A549 (cell line): ENCODE data around the gene FTH1. TPM values are rescaled to one million over a fixed set of nuclear protein-coding genes. Genes with fewer than 3 reads are reported as not detected.

Experiments used
- ATAC-seq, 2 experiments: fragments of 200-7000 bp in 1 of 2; fragments of >200 bp in 1 of 2; cut with Nextera tagmentation in 1 of 2; cut with Tn5 transposase in 1 of 2; 3 replicates each; pipeline versions ENCODE4 v1.8.0 to v1.9.1; 2018 to 2020; ENCODE audit warnings: mild to moderate bottlenecking in 1 of 2, moderate library complexity in 1 of 2
- CTCF ChIA-PET: fragments of 300-600 bp; sonication (Branson Sonifier 250); formaldehyde crosslinking; extraction: SDS; loops from one replicate; lab custom pipeline; 2021; ENCODE audit warnings: antibody characterized with exemption, inconsistent platforms; lab: Yijun Ruan, JAX
- POLR2A ChIA-PET: fragments of 350-600 bp; formaldehyde crosslinking; extraction: SDS; loops from one replicate; lab custom pipeline; 2021; ENCODE audit warnings: antibody characterized with exemption, inconsistent platforms; lab: Yijun Ruan, JAX
- DNase-seq, 2 experiments: peaks; one replicate each; pipeline versions ENCODE4 v3.0.0 to v3.0.0-alpha.2; 2011 to 2016; ENCODE audit warnings: low read depth in 1 of 2, low spot score in 1 of 2
- FAIRE-seq: peaks from 2 replicates; lab custom pipeline; 2011; peaks lifted over from hg19 to GRCh38; lab: Jason Lieb, UNC
- H3K27ac ChIP-seq, 2 experiments: fragments of >200 bp; sonication (Bioruptor Twin); formaldehyde crosslinking; 3 replicates each; pipeline ENCODE4 v1.5.1; 2016 to 2017
- H3K4me1 ChIP-seq: fragments of >200 bp; sonication (Bioruptor Twin); formaldehyde crosslinking; 3 replicates; pipeline ENCODE4 v1.6.1; 2016
- H3K4me2 ChIP-seq: fragments of >200 bp; sonication (Bioruptor Twin); formaldehyde crosslinking; 3 replicates; pipeline ENCODE4 v1.6.1; 2016
- H3K4me3 ChIP-seq: fragments of >200 bp; sonication (Bioruptor Twin); formaldehyde crosslinking; 3 replicates; pipeline ENCODE4 v1.5.1; 2016
- H3K9me3 ChIP-seq: fragments of >200 bp; sonication (Bioruptor Twin); formaldehyde crosslinking; 3 replicates; pipeline ENCODE4 v1.6.1; 2016
- E2F6 ChIP-seq: IDR thresholded peaks from 2 replicates; pipeline ENCODE4 v1.6.1; 2012; ENCODE audit warnings: low read depth, borderline replicate concordance
- ELK1 ChIP-seq: fragments of 150-350 bp; IDR thresholded peaks from 2 replicates; pipeline ENCODE4 v1.6.1; 2014; ENCODE audit warnings: low read depth, mild to moderate bottlenecking, low read length
- FOSB ChIP-seq: fragments of 250-450 bp; sonication (Bioruptor Pico); IDR thresholded peaks from 2 replicates; pipeline ENCODE4 v1.5.0; 2020; ENCODE audit warnings: mild to moderate bottlenecking, moderate library complexity
- FOSL2 ChIP-seq, 2 experiments: fragments of 450-650 bp in 1 of 2; fragments of >200 bp in 1 of 2; sonication (Bioruptor Twin) in 1 of 2; formaldehyde crosslinking; IDR thresholded peaks; 2 replicates each; pipeline versions ENCODE4 v1.5.0 to v1.6.1; 2016 to 2020; ENCODE audit warnings: mild to moderate bottlenecking in 1 of 2, moderate library complexity in 1 of 2
- HMGXB4 ChIP-seq: fragments of 250-450 bp; sonication (Bioruptor Pico); IDR thresholded peaks from 2 replicates; pipeline ENCODE4 v1.5.0; 2021; ENCODE audit warnings: mild to moderate bottlenecking, moderate library complexity, borderline replicate concordance
- JUN ChIP-seq, 2 experiments: fragments of >200 bp; sonication (Bioruptor Twin); formaldehyde crosslinking; IDR thresholded peaks; 2 replicates in 1 of 2; 3 replicates in 1 of 2; pipeline ENCODE4 v1.6.1; 2016 to 2017
- KDM5A ChIP-seq: fragments of 200-600 bp; sonication (generic); IDR thresholded peaks from 2 replicates; pipeline ENCODE4 v1.6.1; 2016; ENCODE audit warnings: antibody characterized with exemption, mild to moderate bottlenecking
- NFE2L2 ChIP-seq: fragments of 150-350 bp; conservative IDR thresholded peaks from 2 replicates; pipeline ENCODE4 v1.6.1; 2014; ENCODE audit warnings: low read length
- PHF8 ChIP-seq: fragments of 200-600 bp; sonication (generic); IDR thresholded peaks from 2 replicates; pipeline ENCODE4 v1.6.1; 2016; ENCODE audit warnings: low read depth, mild to moderate bottlenecking, antibody characterized with exemption, moderate library complexity, borderline replicate concordance
- POLR2AphosphoS2 ChIP-seq: conservative IDR thresholded peaks from 2 replicates; pipeline ENCODE4 v1.6.1; 2012; ENCODE audit warnings: low read length, improper control_type of control experiment, inconsistent platforms
- RAD21 ChIP-seq, 2 experiments: fragments of >200 bp in 1 of 2; sonication (Bioruptor Twin) in 1 of 2; formaldehyde crosslinking in 1 of 2; IDR thresholded peaks in 1 of 2; conservative IDR thresholded peaks in 1 of 2; 2 replicates in 1 of 2; 3 replicates in 1 of 2; pipeline ENCODE4 v1.6.1; 2012 to 2018; ENCODE audit warnings: inconsistent platforms in 1 of 2
- RFX5 ChIP-seq: fragments of 450-650 bp; IDR thresholded peaks from 2 replicates; pipeline ENCODE4 v1.7.1; 2014; ENCODE audit warnings: antibody characterized with exemption, mild to moderate bottlenecking, moderate library complexity
- SMC3 ChIP-seq: fragments of >200 bp; sonication (Bioruptor Twin); formaldehyde crosslinking; IDR thresholded peaks from 3 replicates; pipeline ENCODE4 v1.6.1; 2018; ENCODE audit warnings: inconsistent platforms
- ZNF302 ChIP-seq: fragments of 250-450 bp; sonication (Bioruptor Pico); IDR thresholded peaks from 2 replicates; pipeline ENCODE4 v1.9.0; 2021; ENCODE audit warnings: inconsistent platforms, mild to moderate bottlenecking, moderate library complexity
- WGBS: methylation state at CpG from one replicate; pipeline ENCODE4 v1.1.6; 2017; ENCODE audit errors: missing lambda C conversion rate; 5-methylcytosine and 5-hydroxymethylcytosine counted together
- polyA plus RNA-seq, 4 experiments: library from polyadenylated mRNA; depleted of rRNA in 3 of 4; stranded (reverse); fragments of >200 nt; fragmentation: RNase III in 1 of 4; extraction: RNeasy Plus Mini Kit Qiagen cat#74134 plus additional on column Dnase treatment in 1 of 4; gene quantifications; 2 replicates in 3 of 4; 3 replicates in 1 of 4; pipeline ENCODE4 v1.2.3, GENCODE V29; 2011 to 2017
- TF ChIP-seq, protein P1 (sequence below): fragments of >200 bp; sonication (Bioruptor Twin); formaldehyde crosslinking; IDR thresholded peaks from 3 replicates; pipeline ENCODE4 v1.5.1; 2016
- TF ChIP-seq, protein P2 (sequence below): fragments of 450-650 bp; IDR thresholded peaks from 2 replicates; pipeline ENCODE4 v1.6.1; 2014; ENCODE audit warnings: antibody characterized with exemption

Gene FTH1
- polyA plus RNA-seq, 2 of the 4 experiments (the other 2 are of a cell fraction): 2,791 to 13,747 TPM

GRCh38 chr11:61947486-61948210 is 19.8 kb downstream of the FTH1 start:
- peak overlapping the region; percentile 71 to 72 for H3K27ac ChIP-seq
- H3K9me3 ChIP-seq: no peaks in the 10 kb centered on the region
- ChIA-PET POLR2A (interaction anchor here (0.6 to 1.7 kb wide), 8 partner anchors 15 to 151 kb away, joined by 3 to 8 read pairs (median 4); no protein-coding TSS in a partner anchor), CTCF (interaction anchor here (0.5 to 11.9 kb wide), 69 partner anchors 10 to 200 kb away, joined by 3 to 565 read pairs (median 6); partner anchors contain the start of genes FADS1, FADS3, FTH1 and RAB3IL1)
- no peak overlapping the region for H3K4me3 ChIP-seq
- TF ChIP-seq SMC3 (peak; percentile 98), PHF8 (no peak), RAD21 (conservative IDR thresholded peaks at IDR 0.05 in 1 of 2, IDR thresholded peaks at IDR 0.05 in 1 of 2) (peak; percentile 98 to 99)
- TF ChIP-seq, protein P1, sequence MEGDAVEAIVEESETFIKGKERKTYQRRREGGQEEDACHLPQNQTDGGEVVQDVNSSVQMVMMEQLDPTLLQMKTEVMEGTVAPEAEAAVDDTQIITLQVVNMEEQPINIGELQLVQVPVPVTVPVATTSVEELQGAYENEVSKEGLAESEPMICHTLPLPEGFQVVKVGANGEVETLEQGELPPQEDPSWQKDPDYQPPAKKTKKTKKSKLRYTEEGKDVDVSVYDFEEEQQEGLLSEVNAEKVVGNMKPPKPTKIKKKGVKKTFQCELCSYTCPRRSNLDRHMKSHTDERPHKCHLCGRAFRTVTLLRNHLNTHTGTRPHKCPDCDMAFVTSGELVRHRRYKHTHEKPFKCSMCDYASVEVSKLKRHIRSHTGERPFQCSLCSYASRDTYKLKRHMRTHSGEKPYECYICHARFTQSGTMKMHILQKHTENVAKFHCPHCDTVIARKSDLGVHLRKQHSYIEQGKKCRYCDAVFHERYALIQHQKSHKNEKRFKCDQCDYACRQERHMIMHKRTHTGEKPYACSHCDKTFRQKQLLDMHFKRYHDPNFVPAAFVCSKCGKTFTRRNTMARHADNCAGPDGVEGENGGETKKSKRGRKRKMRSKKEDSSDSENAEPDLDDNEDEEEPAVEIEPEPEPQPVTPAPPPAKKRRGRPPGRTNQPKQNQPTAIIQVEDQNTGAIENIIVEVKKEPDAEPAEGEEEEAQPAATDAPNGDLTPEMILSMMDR: peak; percentile 97
- peak; percentile 82 to 89 for DNase-seq
- ATAC-seq: peak; percentile 83 to 91
- peak; percentile 67 for FAIRE-seq
- peak overlapping the region; percentile 29 for H3K4me2 ChIP-seq
- peaks cover 35% of the 10 kb centered on the region for H3K4me1 ChIP-seq
- 9% methylated on average over 7 of the region's 8 CpGs for WGBS

GRCh38 chr11:61946894-61947293 is 20.5 kb downstream of the FTH1 start:
- no peak for ATAC-seq
- DNase-seq: no peak
- Histone ChIP-seq H3K4me1 (peaks cover 32% of the 10 kb centered on the region), H3K9me3 (no peaks in the 10 kb centered on the region), H3K27ac (peak overlapping the region; percentile 71 to 72; a peak in 4 of 6 replicates), H3K4me2 (no peak overlapping the region), H3K4me3 (no peak overlapping the region)
- 85% methylated on average over 5 of the region's 5 CpGs for WGBS
- CTCF ChIA-PET: interaction anchor here (0.5 to 11.9 kb wide), 59 partner anchors 10 to 199 kb away, joined by 3 to 565 read pairs (median 8); partner anchors contain the start of genes FADS1, FTH1 and RAB3IL1
- TF ChIP-seq FOSB (no peak), FOSL2 (IDR thresholded peaks at IDR 0.05) (no peak), FOSL2 (CRISPR knock-in tag; IDR thresholded peaks at IDR 0.05) (no peak), HMGXB4 (CRISPR knock-in tag) (no peak), E2F6 (no peak), ZNF302 (CRISPR knock-in tag) (no peak), JUN (IDR thresholded peaks at IDR 0.05) (no peak), ELK1 (no peak), POLR2AphosphoS2 (no peak), KDM5A (no peak), RFX5 (no peak), NFE2L2 (no peak)
- TF ChIP-seq, protein P2, sequence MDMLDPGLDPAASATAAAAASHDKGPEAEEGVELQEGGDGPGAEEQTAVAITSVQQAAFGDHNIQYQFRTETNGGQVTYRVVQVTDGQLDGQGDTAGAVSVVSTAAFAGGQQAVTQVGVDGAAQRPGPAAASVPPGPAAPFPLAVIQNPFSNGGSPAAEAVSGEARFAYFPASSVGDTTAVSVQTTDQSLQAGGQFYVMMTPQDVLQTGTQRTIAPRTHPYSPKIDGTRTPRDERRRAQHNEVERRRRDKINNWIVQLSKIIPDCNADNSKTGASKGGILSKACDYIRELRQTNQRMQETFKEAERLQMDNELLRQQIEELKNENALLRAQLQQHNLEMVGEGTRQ: no peak
- POLR2A ChIA-PET: interaction anchor here (0.6 to 1.7 kb wide), 6 partner anchors 16 to 150 kb away, joined by 3 to 7 read pairs (median 4); partner anchors contain the start of gene FTH1
- FAIRE-seq: no peak
